Retinal pigment epithelial cell (primary cell): ENCODE results near the gene SLC20A1.

Experiments used
- DNase-seq: peaks from one replicate; pipeline ENCODE4 v3.0.0-alpha.2; 2010; ENCODE audit warnings: low read depth
- H3K4me3 ChIP-seq: 2 replicates; pipeline ENCODE4 v1.5.1; 2011; ENCODE audit warnings: mild to moderate bottlenecking, low read length, control low read depth, moderate library complexity
- TF ChIP-seq, protein P1 (sequence below): conservative IDR thresholded peaks from 2 replicates; pipeline ENCODE4 v1.5.1; 2011; ENCODE audit warnings: low read depth, low read length, control low read depth, inconsistent platforms

Gene SLC20A1

DNA sequence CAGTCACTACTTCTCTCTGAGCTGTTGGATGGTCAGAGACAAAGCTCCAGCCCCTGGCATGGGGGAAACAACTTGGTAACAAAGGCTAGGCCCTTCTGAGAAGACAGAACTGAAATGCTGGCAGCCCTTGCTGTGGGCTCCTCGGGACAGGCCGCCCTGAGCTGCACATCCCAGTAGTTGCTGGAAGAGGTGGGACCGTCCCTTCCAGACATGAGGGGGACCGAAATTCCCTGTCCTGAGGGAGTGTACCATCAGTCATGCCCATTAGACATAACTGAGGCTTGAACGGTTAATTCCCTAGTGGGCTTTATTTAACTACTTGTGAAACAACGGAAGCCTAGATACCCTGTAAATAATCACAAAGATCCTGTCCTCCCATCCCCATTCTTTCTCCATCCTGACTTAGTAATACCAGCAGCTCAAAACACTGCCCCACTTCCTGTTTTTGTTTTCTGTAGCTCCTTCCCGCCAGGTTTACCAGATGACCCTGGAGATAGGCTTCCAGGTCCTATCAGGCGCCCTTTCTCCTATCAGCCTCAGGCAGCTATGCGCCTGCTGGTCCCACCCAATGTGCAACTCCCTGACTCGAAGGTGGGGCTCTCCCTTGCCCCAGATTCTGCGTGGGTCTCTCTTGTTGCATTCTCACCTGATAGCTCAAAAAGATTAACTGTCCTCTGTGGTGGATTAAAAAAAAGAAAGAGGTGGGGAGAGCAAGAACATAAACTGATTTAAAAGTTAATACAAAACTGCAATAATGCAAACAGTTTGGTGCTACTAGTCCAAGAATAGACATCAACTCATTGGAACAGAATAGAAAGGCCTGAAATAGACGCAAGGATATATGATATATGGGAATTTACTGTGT, 38.0 kb downstream of the SLC20A1 start:
- TF ChIP-seq, protein P1, sequence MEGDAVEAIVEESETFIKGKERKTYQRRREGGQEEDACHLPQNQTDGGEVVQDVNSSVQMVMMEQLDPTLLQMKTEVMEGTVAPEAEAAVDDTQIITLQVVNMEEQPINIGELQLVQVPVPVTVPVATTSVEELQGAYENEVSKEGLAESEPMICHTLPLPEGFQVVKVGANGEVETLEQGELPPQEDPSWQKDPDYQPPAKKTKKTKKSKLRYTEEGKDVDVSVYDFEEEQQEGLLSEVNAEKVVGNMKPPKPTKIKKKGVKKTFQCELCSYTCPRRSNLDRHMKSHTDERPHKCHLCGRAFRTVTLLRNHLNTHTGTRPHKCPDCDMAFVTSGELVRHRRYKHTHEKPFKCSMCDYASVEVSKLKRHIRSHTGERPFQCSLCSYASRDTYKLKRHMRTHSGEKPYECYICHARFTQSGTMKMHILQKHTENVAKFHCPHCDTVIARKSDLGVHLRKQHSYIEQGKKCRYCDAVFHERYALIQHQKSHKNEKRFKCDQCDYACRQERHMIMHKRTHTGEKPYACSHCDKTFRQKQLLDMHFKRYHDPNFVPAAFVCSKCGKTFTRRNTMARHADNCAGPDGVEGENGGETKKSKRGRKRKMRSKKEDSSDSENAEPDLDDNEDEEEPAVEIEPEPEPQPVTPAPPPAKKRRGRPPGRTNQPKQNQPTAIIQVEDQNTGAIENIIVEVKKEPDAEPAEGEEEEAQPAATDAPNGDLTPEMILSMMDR: no peak
- no peak overlapping the region for H3K4me3 ChIP-seq
- DNase-seq: no peak

- no peak overlapping the region for H3K4me3 ChIP-seq
- no peak for DNase-seq
- TF ChIP-seq, protein P1: no peak
Measured at GRCh38 chr2:112684415-112684775, 38.7 kb downstream of the SLC20A1 start.

GRCh38 chr2:112685271-112685884, 39.6 kb downstream of the SLC20A1 start:
- no peak overlapping the region for H3K4me3 ChIP-seq
- no peak for DNase-seq
- TF ChIP-seq, protein P1: peak; percentile 3

DNA sequence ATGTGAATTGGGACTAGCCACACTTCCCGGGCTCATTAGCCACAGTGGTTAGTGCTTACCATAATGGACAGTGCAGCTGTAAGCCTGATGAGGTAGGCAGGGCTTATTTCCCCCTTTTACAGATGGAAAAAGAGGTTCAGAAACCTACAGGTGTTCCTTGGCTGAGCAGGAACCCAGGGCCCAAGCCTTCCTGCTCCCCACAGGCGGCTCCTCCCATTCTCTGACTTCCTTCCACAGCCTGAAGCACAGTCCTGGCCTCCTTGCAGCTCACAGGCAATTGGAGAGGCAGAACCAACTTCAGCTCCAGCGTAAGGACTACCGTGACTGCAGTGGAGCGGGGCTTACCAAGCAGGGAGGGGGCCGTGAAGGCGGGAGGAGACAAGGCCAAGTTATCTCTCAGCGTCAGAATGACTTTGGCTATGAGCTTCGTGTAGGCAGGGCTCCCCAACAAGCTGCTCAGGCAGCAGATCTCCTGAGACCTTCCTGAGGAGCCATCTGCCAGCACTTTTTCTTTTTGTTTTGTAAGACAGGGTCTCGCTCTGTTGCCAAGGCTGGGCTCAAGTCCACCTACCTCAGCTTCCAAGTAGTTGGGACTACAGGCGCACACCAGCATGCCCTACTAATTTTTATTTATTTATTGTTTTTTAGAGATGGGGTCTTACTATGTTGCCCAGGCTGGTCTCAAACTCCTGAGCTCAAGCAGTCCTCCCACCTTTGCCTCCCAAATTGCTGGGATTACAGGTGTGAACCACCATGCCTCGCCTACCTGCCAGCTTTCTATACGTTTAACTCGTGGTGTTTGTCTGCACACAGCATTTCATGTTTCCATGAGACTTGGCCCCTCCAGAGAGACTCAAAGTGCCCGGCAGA, 40.8 kb downstream of the SLC20A1 start:
- TF ChIP-seq, protein P1: no peak
- DNase-seq: no peak
- H3K4me3 ChIP-seq: no peak overlapping the region

DNA sequence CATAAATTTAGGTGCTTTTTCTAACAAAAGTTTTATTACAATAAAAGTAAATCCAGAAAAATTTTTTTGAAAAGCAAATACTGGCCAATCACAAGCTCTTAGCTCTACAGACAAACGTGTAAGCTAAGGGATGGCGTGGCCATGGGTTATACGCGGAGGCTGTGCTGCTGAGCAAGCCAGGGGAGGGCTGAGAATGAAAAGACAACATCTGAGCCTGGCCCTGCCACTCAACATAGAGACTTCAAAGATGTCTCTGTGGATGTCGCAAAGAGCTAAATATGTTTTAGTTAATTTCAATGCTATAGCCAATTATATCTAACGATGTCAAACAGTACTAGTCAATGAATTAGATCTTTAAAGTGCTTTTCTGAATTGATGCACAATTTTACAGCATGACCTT, 41.8 kb downstream of the SLC20A1 start:
- H3K4me3 ChIP-seq: no peak overlapping the region
- DNase-seq: no peak
- TF ChIP-seq, protein P1: no peak

GRCh38 chr2:112688086-112688880, 42.5 kb downstream of the SLC20A1 start:
- H3K4me3 ChIP-seq: no peak overlapping the region
- TF ChIP-seq, protein P1: no peak
- no peak for DNase-seq
